ENCODE data around the gene B4GALT5. TPM values are rescaled to one million over a fixed set of nuclear protein-coding genes. Genes with fewer than 3 reads are reported as not detected.
"Not testable (repeated sequence)": the region's sequence is repeated elsewhere in the genome, so short reads cannot be mapped to it uniquely, and the experiment has no call there.

Gene B4GALT5
- total RNA-seq, 1 experiment from 2014 or later: 46.7 TPM

- DNase-seq (ENCODE audit: low read depth, low spot score): peak; percentile 20
- in situ Hi-C loops (cut with HindIII; ENCODE audit: low pct_unique_long_range_greater_than_20kb, low sequenced_read_pairs): no loop called here
Measured at GRCh38 chr20:49674383-49675352, 39.0 kb downstream of the B4GALT5 start.

GRCh38 chr20:49672096-49672664 is 41.5 kb downstream of the B4GALT5 start:
- in situ Hi-C loops (cut with HindIII; ENCODE audit: low pct_unique_long_range_greater_than_20kb, low sequenced_read_pairs): no loop called here
- DNase-seq (ENCODE audit: low read depth, low spot score): no peak

GRCh38 chr20:49671433-49671832 is 42.2 kb downstream of the B4GALT5 start:
- DNase-seq (ENCODE audit: low read depth, low spot score): no peak
- in situ Hi-C loops (cut with HindIII; ENCODE audit: low pct_unique_long_range_greater_than_20kb, low sequenced_read_pairs): no loop called here

GRCh38 chr20:49669601-49670189 is 44.0 kb downstream of the B4GALT5 start:
- in situ Hi-C loops (cut with HindIII; ENCODE audit: low pct_unique_long_range_greater_than_20kb, low sequenced_read_pairs): no loop called here
- DNase-seq (ENCODE audit: low read depth, low spot score): no peak

GRCh38 chr20:49668878-49669195 is 44.8 kb downstream of the B4GALT5 start:
- DNase-seq (ENCODE audit: low read depth, low spot score); in situ Hi-C loops (cut with HindIII; ENCODE audit: low pct_unique_long_range_greater_than_20kb, low sequenced_read_pairs): not testable (repeated sequence)

GRCh38 chr20:49668181-49668877 is 45.3 kb downstream of the B4GALT5 start:
- DNase-seq (ENCODE audit: low read depth, low spot score): no peak
- in situ Hi-C loops (cut with HindIII; ENCODE audit: low pct_unique_long_range_greater_than_20kb, low sequenced_read_pairs): no loop called here

- in situ Hi-C loops (cut with HindIII; ENCODE audit: low pct_unique_long_range_greater_than_20kb, low sequenced_read_pairs): no loop called here
- no peak for DNase-seq (ENCODE audit: low read depth, low spot score)
Measured at GRCh38 chr20:49666911-49667310, 46.8 kb downstream of the B4GALT5 start.

GRCh38 chr20:49665796-49666195 is 47.9 kb downstream of the B4GALT5 start:
- in situ Hi-C loops (cut with HindIII; ENCODE audit: low pct_unique_long_range_greater_than_20kb, low sequenced_read_pairs): no loop called here
- no peak for DNase-seq (ENCODE audit: low read depth, low spot score)

GRCh38 chr20:49664612-49665313 is 48.9 kb downstream of the B4GALT5 start:
- no peak for DNase-seq (ENCODE audit: low read depth, low spot score)
- in situ Hi-C loops (cut with HindIII; ENCODE audit: low pct_unique_long_range_greater_than_20kb, low sequenced_read_pairs): no loop called here

GRCh38 chr20:49663112-49663511 is 50.6 kb downstream of the B4GALT5 start:
- no peak for DNase-seq (ENCODE audit: low read depth, low spot score)
- in situ Hi-C loops (cut with HindIII; ENCODE audit: low pct_unique_long_range_greater_than_20kb, low sequenced_read_pairs): no loop called here

GRCh38 chr20:49661560-49662329 is 51.9 kb downstream of the B4GALT5 start:
- DNase-seq (ENCODE audit: low read depth, low spot score): peak; percentile 96
- in situ Hi-C loops (cut with HindIII; ENCODE audit: low pct_unique_long_range_greater_than_20kb, low sequenced_read_pairs): no loop called here

GRCh38 chr20:49660912-49661311 is 52.8 kb downstream of the B4GALT5 start:
- no peak for DNase-seq (ENCODE audit: low read depth, low spot score)
- in situ Hi-C loops (cut with HindIII; ENCODE audit: low pct_unique_long_range_greater_than_20kb, low sequenced_read_pairs): no loop called here

- in situ Hi-C loops (cut with HindIII; ENCODE audit: low pct_unique_long_range_greater_than_20kb, low sequenced_read_pairs): no loop called here
- no peak for DNase-seq (ENCODE audit: low read depth, low spot score)
Measured at GRCh38 chr20:49659056-49659455, 54.6 kb downstream of the B4GALT5 start.

- in situ Hi-C loops (cut with HindIII; ENCODE audit: low pct_unique_long_range_greater_than_20kb, low sequenced_read_pairs): no loop called here
- peak; percentile 23 for DNase-seq (ENCODE audit: low read depth, low spot score)
Measured at GRCh38 chr20:49658508-49658907, 55.2 kb downstream of the B4GALT5 start.

GRCh38 chr20:49657118-49657901 is 56.4 kb downstream of the B4GALT5 start:
- in situ Hi-C loops (cut with HindIII; ENCODE audit: low pct_unique_long_range_greater_than_20kb, low sequenced_read_pairs): no loop called here

GRCh38 chr20:49656304-49656703 is 57.4 kb downstream of the B4GALT5 start:
- in situ Hi-C loops (cut with HindIII; ENCODE audit: low pct_unique_long_range_greater_than_20kb, low sequenced_read_pairs): no loop called here

More at GRCh38 chr20:49657118-49657901, 56.4 kb downstream of the B4GALT5 start:
- no peak for DNase-seq (ENCODE audit: low read depth, low spot score)

More at GRCh38 chr20:49656304-49656703, 57.4 kb downstream of the B4GALT5 start:
- no peak for DNase-seq (ENCODE audit: low read depth, low spot score)
